ENCODE measurements around the gene RGS7.
"Not testable (repeated sequence)": the region's sequence is repeated elsewhere in the genome, so short reads cannot be mapped to it uniquely, and the experiment has no call there.

The RGS7 gene

GRCh38 chr1:241068359-241068758, 288.6 kb downstream of the RGS7 start:
- no peak for DNase-seq

GRCh38 chr1:241063276-241063675, 293.7 kb downstream of the RGS7 start:
- DNase-seq, result no peak

- no peak for DNase-seq
Observed at GRCh38 chr1:241061062-241061461, 295.9 kb downstream of the RGS7 start.

- no peak for DNase-seq
Observed at GRCh38 chr1:241048622-241049021, 308.4 kb downstream of the RGS7 start.

- DNase-seq, result no peak
Observed at GRCh38 chr1:241045659-241046058, 311.3 kb downstream of the RGS7 start.

- no peak for DNase-seq
Observed at GRCh38 chr1:241034203-241034936, 322.6 kb downstream of the RGS7 start.

- no peak for DNase-seq
Observed at GRCh38 chr1:241024834-241025233, 332.2 kb downstream of the RGS7 start.

- no peak for DNase-seq
Observed at GRCh38 chr1:241022366-241022765, 334.6 kb downstream of the RGS7 start.

- DNase-seq, result no peak
Observed at GRCh38 chr1:241020851-241021697, 335.9 kb downstream of the RGS7 start.

- DNase-seq, result no peak
Observed at GRCh38 chr1:241012708-241013340, 344.2 kb downstream of the RGS7 start.

- DNase-seq, result no peak
Observed at GRCh38 chr1:241007668-241008067, 349.3 kb downstream of the RGS7 start.

GRCh38 chr1:240999826-241000225, 357.2 kb downstream of the RGS7 start:
- no peak for DNase-seq

- DNase-seq, result no peak
Observed at GRCh38 chr1:240998441-240999015, 358.5 kb downstream of the RGS7 start.

- no peak for DNase-seq
Observed at GRCh38 chr1:240998024-240998423, 359.0 kb downstream of the RGS7 start.

GRCh38 chr1:240993004-240993403, 364.0 kb downstream of the RGS7 start:
- no peak for DNase-seq

- no peak for DNase-seq
Observed at GRCh38 chr1:240991230-240991629, 365.8 kb downstream of the RGS7 start.

- no peak for DNase-seq
Observed at GRCh38 chr1:240987928-240988327, 369.1 kb downstream of the RGS7 start.

- DNase-seq, result no peak
Observed at GRCh38 chr1:240985081-240985480, 371.9 kb downstream of the RGS7 start.

GRCh38 chr1:240980342-240980741, 376.7 kb downstream of the RGS7 start:
- no peak for DNase-seq

- no peak for DNase-seq
Observed at GRCh38 chr1:240976685-240977084, 380.3 kb downstream of the RGS7 start.

- DNase-seq, result no peak
Observed at GRCh38 chr1:240973875-240974274, 383.1 kb downstream of the RGS7 start.

GRCh38 chr1:240972059-240972458, 384.9 kb downstream of the RGS7 start:
- not testable (repeated sequence) for DNase-seq

- DNase-seq, result no peak
Observed at GRCh38 chr1:240970253-240970652, 386.8 kb downstream of the RGS7 start.
